DMS 273 treated with DMSO at 0.1 percent for 48 hours (cell line): ENCODE measurements around the gene NRG2.

Experiments
- DNase-seq: peaks from one replicate; lab custom pipeline; 2025; lab: John Stamatoyannopoulos, UW

NRG2 gene

GRCh38 chr5:140040358-140040757 is 2.7 kb downstream of the NRG2 start:
- DNase-seq = no peak

DNA sequence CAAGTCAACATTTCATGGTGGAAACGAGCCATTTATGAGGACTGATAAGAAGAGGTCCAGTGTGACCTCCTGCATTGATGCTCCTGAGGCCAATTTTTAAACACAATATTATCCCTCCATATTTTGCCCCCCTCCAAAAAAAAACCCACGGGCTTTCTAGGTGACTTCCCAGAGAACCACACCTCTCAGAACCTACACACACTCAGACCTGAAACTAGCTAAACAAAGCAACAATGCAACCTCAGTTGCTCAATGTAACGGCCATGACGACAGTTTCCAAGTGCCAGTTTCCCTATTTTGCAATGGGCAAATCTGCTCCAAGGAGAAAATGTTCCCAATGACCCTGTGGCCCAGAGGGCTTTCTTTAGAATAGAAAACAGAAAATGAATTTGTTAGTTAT is 3.5 kb downstream of the NRG2 start:
- no peak for DNase-seq

- DNase-seq = peak; percentile 21
Observed at GRCh38 chr5:140038373-140038957, 4.6 kb downstream of the NRG2 start.

- DNase-seq = no peak
Observed at GRCh38 chr5:140037012-140037411, 6.1 kb downstream of the NRG2 start.

GRCh38 chr5:140035881-140036280 is 7.2 kb downstream of the NRG2 start:
- no peak for DNase-seq

GRCh38 chr5:140033037-140033760 is 9.9 kb downstream of the NRG2 start:
- no peak for DNase-seq

- no peak for DNase-seq
Observed at GRCh38 chr5:140032296-140032695, 10.8 kb downstream of the NRG2 start.

DNA sequence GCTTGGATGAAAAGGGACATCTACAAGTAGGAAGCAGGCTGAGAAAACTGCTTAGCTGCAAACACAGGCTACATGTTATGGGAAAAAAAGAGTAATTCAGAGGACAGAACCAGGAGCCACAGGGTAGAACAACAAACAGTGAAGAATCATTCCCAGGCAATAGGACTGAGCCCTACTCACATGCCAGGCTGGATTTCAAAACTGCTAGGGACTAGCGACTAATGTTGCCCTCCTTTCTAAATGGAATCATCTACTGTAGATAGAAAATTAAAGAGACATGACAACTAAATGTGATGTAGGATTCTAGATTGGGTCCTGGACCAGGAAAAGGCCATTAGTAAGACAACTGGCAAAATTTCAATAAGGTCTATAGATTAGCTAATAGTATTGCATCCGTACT is 15.3 kb downstream of the NRG2 start:
- no peak for DNase-seq

DNA sequence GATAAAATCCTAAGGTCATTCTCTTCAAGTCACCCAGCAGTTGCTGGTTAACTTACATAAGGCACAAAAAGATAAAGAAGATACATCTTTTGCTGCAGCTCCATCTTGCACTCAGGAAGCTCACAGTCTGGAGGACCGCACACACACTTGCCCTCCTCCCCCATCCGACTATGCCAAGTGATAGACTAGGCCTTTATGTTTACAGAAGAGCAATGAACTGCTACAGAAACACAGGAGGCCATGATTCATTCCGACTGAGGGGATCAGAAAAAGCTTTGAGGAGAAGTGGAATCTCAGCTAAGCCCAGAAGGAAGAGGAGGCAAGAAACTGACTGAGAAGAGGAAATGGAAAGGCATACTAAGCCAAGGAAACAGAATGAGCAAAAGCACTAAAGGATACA is 17.4 kb downstream of the NRG2 start:
- no peak for DNase-seq

DNA sequence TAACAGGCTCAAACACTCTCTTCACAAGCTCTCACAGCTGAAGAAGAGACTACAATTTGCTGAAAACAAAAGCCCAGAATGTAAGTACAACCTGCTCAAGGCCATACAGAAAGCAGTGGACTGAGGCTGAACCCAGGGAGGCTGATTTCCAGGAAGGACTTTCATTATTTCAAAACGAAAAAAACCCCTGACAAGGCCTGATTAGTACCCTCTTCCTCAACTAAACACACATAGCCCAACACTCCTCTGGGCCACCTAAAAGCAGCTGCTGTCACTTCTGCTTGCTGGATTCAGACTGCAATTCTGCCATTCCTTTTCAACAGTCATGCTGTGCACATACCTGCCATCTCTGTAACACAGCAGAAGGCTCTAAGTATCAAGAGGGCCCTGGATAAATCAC is 18.2 kb downstream of the NRG2 start:
- DNase-seq = no peak

GRCh38 chr5:140023611-140024191 is 19.4 kb downstream of the NRG2 start:
- peak; percentile 97 for DNase-seq

DNA sequence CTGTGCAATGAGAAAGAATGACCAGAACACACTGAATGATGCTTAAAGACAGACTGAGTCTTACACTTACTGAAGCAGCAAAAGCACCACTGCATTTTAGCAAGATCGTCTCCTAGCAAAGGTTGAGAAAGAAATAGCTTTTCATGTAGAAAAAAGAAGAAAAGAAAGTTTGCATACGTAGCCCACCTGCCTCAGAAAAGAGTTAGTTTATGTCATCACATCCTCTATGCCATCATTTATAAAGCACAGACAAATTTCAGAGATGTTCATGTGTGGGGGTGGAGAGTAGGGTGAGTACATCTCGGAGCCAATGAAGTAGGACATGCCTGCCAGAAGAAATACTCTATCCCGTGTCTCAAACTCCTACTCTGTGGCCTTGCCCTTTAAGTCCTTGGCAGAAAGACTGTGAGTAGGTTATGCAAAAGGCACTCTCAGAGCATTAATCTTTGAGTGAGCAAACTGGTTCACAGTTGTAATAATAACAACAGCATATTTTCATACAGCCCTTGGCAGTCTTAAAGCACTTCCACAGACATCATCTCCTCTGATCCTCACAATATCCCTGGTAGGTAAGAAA is 22.4 kb downstream of the NRG2 start:
- DNase-seq = no peak

- DNase-seq = no peak
Observed at GRCh38 chr5:140018920-140019644, 24.0 kb downstream of the NRG2 start.

DNA sequence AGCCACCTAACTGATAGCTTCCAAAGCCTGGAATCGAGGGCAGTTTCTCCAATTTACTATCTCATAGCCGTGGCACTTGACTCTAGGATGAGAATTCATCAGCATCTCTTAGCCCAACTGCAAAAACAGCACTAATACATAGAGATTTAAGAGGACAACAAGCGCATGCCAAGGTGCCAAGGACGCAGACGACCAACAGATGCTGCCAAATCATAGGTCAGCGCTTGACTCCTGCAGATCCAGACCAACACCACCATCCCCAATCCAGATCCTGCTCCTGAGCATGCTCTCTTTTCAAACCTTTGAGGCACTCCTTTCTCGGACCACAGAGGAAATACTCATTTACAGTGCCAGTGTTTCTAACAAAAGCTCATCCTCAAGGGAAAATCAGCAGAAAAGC is 24.6 kb downstream of the NRG2 start:
- DNase-seq = no peak

GRCh38 chr5:140018096-140018481 is 25.0 kb downstream of the NRG2 start:
- no peak for DNase-seq

DNA sequence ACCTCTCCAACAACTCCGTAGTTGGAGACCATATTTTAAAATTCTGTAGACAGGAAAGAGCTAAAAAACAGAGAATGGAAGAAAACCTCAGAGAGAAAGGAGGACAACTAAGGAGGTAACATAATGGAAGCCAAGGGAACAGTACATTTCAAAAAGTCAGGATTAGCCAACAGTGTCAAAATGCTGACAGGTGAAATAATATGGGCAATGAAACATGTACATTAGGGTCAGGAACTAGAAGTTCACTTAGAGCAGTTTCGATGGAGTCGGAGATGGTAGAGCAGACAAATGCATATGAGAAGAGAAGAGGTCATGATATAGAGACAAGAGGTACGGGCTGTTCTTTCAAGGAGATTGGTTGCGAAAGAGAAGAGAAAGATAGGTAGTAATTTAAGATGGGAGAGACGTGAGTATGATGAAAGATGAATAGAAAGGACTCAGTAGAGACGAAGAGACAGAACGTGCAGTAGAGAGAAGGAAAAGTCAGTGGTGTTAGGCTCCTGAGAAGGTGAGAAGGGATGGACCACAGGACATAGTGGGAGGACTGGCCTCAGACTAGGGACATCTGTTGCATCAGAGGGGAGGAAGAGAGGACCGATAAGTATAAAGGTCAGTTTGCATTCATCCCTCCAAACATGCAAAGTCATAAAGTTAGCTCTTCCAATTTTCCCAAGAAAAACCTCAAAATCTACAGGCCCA is 25.6 kb downstream of the NRG2 start:
- DNase-seq = no peak

DNA sequence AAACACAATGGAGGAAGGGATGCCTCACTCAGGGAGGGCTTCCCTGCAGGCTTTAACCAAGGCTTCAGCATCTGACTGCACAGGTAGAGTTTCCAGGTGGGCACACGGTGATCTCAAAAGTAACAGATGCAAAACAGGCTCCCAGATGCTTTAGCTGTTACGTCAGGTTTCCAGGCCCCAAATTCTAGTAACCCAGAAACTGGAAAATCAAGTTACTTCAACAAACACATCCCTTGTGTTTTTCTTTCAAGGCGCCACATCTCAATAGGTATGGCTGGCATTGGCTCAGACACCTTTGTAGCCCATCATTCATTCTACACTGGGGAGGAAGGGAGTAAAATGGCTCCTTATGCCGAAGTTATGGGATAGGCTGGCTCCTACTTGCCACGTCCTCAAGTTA is 27.4 kb downstream of the NRG2 start:
- DNase-seq = no peak

GRCh38 chr5:140014751-140015150 is 28.3 kb downstream of the NRG2 start:
- no peak for DNase-seq

- DNase-seq = no peak
Observed at GRCh38 chr5:140013536-140013935, 29.6 kb downstream of the NRG2 start.

- no peak for DNase-seq
Observed at GRCh38 chr5:140012443-140012842, 30.7 kb downstream of the NRG2 start.

DNA sequence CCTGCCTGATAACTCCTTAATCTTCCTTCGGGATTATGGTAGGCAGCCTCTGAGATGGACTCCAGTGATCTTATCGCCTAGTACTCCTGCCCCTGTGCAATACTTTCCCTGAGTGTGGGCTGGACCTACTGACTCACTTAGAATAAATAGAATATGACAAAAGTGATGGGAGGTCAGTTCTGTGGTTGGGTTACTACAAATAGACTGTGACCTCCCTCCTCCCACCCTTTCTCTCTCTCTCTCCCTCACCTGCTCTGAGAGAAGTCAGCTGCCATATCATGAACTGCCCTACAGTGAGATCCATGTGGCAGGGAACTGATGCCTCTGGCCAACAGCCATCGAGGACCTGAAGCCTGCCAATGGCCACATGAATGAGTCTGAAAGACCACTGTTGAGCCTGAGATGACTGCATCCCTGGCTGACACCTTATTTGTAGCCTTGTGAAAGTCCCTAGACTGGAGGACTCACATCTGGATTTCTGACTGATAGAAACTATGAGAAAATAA is 31.7 kb downstream of the NRG2 start:
- no peak for DNase-seq

DNA sequence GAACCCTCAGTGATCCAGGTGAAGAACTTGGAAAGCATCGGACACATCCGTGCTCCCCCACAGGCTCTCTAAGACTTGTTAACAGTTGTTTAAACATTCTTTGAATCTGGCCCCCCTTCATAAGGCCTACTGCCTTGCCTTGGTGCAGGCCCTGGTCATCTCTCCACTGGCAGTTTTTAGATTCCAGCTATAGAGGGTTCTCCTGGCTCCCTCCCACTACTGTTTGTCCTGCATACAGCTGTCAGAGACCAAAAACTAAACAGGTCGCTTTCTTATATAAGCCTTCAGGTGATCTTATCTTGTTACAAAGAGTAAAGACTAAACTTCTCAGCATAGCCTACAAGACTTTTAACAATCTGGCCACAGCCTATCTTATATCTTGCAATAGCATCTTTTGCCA is 32.3 kb downstream of the NRG2 start:
- no peak for DNase-seq
